ENCODE data around the gene DLEC1.

Gene DLEC1

DNA sequence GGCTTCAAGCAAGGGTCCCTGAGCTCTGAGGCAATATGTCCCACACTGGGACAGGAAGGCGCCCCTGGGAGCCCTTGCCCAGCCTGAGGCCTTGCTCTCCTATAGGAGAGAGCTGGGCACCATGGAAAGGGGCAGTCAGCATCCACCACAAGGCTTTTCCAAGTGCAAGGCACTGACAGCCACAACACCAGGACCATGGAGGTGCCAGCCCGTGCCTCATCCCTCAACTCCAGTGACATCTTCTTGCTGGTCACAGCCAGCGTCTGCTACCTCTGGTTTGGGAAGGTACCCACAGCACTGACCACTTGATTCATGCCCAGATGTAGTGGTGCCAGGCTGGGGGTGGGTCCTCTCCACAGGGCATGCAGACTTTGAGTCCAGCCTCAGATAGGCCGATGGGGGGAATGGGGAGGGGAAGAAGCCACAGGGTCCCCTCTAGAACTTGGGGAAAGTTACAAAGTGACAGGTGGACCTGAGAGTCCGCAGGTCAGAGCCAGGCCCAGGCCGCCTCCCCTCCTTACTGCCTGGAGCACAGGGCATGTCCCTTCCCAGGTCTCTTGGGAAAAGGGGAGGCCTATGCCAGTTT, 36.6 kb upstream of the DLEC1 start:
- no peak for DNase-seq (ENCODE audit: low spot score)

DNA sequence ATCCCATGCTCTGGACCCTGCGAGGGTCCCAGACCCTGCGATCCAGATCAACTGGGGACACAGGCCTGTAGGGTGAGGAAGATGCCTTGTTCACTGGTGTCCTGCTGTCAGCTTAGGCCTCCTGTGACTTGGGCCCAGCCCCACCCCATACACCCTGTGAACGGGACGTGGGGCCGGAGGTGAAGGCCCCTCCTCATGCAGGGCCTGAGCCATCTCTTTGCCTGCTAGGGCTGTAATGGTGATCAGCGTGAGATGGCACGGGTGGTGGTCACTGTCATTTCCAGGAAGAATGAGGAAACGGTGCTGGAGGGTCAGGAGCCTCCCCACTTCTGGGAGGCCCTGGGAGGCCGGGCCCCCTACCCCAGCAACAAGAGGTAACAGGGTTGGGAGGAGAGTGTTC, 36.1 kb upstream of the DLEC1 start:
- DNase-seq (ENCODE audit: low spot score) = no peak

DNA sequence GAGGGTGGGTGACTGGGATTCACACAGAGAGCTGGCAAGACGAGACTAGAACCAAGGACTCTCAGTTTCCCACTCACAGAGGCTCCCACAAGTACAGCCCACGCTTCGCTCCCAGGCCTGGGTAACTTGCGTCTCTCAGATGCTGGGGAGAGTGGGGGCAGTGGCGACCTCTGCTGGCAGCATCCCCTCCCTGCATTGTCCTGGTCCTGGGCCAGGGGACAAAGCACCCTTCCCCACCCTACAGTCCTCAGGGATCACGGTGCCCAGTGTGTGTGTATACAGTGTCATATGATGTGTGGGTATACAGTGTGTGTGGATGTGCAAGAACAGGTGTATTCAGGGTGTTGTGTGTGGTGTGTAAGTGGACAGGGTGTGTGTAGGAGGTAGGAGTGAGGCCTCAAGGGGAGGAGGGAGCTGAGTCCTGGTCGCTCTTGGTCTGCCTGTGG, 35.6 kb upstream of the DLEC1 start:
- peak; percentile 52 for DNase-seq (ENCODE audit: low spot score)

DNA sequence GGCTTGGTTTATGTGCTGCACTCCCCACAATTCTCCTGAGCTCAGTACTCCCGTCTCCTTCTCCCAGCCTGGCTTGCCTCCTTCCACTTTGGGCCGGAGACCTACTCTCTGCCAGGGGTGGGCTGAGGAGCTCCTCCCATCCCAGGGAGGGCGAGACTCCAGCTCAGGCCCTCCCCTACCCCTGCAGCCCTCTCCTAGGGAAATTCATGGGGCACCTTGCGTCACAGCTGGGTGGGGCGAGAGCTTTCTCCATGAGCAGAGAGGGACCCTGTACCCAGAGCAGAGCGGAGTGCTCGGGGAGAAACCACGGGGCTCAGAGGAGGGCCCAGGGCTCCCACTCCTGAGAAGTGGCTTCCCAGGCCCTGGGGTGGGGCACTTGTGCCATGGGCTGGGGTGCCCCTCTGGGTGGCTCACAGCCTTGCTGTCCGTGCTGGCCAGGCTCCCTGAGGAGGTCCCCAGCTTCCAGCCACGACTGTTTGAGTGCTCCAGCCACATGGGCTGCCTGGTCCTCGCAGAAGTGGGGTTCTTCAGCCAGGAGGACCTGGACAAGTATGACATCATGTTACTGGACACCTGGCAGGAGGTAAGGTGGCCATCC, 35.1 kb upstream of the DLEC1 start:
- no peak for DNase-seq (ENCODE audit: low spot score)

DNA sequence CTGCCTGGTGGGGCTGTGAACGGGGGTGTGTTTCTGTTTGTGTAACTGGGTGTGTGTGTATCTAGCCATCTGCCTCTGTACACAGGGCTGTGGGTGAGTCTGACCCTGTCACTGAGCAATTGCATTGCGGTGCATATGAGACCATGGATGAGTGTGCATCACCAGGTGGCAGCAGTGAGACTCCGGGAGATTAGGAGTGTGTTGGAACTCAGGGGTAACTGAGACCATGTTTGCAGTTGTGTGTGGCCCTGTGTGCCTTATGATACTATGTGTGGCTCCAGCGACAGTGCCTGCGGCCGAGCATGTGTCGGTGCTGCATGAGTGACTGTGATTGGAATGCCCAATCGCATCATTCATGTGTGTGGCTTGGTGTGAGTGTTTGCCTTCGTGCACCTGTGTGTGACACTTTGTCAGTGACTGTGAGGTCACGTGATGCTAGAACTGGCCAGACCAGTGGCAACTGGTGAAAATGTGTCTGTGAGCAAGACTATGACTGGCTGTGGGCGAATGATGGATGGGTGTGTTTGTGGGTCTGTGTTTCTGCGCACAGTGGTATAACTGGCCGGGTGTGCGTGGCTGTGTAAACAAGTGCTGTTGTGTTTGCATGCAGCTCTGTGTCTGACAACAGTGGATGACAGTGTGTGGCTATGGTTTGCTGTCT, 34.5 kb upstream of the DLEC1 start:
- peak; percentile 59 for DNase-seq (ENCODE audit: low spot score)

DNA sequence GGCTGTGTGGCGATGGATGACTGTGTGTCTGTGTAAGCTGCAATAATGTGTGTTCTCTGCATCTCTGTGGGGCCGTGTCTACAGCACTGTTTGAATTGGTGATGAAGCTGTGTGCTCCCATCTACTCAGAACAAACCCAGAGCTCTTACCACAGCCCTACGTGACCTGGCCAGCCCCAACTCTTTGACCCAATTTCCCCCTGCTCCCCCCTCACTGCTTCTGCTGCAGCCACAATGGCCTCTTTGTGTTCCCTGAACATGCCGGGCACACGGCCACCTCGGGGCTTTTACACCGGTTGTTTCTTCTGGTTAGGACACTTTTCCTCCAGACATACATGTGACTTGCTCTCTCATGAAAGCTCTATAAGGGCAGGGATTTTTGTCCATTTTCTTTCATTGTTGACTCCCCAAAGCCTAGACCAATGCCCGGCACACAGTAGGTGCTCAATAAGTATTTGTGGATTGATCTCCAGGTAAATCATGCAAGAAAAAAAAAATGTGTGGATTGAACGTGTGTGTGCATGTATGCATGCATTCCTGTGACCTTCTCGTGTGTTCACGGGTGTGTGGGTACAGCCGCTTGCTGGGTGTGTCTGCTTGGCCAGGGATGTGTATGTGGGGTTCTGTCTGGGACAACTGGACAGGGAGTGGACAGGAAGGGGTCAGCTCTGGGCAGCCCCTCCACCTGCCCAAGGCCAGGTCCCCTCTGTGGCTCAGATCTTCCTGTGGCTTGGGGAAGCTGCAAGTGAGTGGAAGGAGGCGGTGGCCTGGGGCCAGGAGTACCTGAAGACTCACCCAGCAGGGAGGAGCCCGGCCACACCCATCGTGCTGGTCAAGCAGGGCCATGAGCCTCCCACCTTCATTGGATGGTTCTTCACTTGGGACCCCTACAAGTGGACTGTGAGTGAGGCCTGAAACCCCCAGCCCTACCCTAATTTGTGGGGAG, 33.7 kb upstream of the DLEC1 start:
- DNase-seq (ENCODE audit: low spot score) = no peak

DNA sequence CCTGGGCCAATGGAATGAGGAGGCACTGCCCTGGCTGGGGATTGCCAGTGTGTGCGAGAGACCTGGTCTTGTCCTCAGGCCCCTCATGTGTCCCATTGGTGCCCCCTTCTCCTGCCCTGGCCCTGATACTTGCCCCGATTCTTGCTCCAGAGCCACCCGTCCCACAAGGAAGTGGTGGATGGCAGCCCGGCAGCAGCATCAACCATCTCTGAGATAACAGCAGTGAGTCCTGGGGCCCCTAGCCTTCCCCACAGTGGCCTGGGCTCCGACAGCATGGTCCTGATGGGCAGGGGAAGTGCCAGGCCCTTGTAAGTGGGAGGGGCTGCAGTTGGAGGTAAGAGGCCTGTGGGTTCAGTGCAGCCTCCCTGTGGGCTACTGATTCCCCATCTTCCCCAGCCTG, 33.0 kb upstream of the DLEC1 start:
- no peak for DNase-seq (ENCODE audit: low spot score)

DNA sequence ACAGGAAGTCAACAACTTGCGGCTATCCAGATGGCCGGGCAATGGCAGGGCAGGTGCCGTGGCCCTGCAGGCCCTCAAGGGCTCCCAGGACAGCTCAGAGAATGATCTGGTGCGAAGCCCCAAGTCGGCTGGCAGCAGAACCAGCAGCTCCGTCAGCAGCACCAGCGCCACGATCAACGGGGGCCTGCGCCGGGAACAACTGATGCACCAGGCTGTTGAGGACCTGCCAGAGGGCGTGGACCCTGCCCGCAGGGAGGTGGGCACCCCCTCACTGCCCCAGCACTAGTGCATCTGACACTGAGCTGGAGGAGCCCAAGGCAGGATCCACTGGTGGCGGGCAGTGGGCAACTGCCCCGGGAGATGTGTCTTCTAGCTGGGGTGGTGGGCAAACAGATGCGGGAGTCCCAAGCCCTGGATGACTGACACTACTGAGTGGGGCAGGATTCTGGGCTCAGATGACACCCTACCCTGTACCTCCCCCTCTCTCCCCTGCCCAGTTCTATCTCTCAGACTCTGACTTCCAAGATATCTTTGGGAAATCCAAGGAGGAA, 32.5 kb upstream of the DLEC1 start:
- no peak for DNase-seq (ENCODE audit: low spot score)

DNA sequence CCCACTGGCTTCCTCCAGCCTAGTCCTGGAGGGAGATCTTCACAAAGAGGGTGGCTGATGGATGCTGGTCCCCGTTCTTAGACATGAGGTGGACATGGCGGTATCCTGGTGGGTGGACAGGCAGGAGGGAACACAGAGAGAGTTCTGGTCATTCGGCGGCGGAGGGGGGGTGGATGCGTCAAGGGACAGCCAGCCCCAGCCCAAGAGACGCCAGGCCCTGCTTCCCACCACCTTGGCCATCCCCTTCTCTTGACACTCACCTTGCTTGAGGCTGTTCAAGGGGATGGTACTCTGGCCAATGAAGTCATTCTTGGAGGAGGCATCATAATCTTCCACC, 31.3 kb upstream of the DLEC1 start:
- no peak for DNase-seq (ENCODE audit: low spot score)

DNA sequence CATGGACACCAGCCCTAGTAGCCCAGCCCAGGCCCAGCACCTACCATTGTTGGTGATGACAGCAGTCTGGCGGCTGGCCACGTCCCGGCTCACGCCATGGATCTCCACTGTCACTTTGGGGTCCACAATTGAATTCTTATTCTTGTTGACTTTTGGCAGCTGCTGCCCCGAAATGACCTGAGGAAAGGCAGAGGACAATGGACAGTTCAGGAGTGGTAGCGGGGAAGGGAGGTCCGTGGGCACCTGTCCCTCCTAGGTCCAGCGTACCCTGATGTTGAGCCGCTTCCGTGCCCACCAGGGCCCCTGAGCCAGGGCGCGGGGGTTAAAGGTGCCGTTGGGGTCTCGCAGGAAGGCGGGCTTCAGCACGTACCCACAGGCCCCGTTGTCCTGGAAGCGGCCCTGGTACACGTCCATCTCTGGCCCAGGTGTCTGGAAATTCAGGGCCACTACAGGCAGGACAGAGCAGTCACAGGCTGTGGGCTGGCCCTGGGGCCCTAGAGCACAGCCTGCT, 30.8 kb upstream of the DLEC1 start:
- DNase-seq (ENCODE audit: low spot score) = no peak

DNA sequence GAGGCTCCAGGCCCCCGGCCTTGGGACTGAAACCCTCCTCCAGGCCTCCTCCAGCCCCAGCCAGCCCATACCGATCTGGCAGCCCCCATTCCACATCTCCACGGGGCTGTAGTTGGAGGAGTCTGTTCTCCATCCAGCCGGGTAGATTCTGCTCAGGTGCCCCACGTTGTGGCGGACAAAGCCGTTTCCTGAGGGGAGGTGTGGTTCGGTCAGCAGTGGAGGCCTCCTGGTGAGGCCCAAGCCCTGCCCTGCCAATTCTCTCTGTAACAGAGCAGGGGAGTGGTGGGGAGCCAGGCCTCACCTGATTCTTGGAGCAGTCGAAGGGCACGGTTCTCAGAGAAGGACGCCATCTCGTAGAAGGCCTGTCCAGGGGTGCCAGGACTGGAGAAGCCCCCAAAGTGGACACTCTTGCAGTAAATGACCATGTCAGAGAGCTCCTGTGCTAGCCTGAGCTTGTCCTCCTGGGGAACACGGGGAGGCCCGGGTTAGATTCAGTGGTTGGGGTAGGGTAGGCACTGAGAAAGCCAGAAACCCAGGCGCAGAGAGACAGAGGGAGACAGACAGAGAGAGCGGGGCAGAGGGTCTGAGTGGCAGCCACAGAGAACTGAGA, 29.9 kb upstream of the DLEC1 start:
- no peak for DNase-seq (ENCODE audit: low spot score)

DNA sequence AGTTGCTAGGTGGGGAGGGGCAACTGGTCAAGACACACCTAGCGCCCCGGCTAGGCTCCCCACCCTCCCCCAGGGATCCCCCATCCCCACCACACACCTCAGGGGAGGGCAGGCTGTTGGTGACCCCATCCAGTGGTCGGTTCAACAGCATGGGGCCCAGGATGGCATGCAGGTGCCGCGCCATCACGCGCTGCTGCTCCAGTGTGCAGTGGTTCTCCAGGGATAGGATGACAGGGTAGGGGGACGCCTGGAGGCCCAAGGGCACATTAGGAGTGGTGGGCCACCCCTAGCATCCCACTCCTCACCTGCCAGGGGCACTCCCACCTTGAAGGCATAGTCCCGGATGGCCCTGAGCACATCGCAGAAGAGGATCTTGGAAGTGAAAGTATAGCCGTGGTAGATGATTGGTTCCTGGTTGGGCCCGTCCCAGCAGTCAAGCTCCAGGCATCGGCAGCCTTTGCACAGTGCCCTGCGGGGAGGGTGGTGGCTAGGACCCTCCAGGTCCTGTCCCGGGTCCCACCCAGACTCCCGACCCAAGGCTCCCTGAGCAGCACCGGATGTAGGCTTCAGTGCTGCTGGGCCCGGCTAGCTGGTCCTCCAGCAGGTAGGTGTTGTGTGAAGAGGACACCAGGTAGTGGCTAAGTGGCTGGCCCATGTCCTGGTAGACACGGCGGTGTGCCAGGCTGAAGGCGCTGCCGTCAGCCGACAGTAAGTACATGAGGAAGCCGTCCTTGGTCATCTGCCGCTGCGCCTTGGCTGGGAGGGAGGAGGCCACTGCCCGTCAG, 29.0 kb upstream of the DLEC1 start:
- DNase-seq (ENCODE audit: low spot score) = no peak

DNA sequence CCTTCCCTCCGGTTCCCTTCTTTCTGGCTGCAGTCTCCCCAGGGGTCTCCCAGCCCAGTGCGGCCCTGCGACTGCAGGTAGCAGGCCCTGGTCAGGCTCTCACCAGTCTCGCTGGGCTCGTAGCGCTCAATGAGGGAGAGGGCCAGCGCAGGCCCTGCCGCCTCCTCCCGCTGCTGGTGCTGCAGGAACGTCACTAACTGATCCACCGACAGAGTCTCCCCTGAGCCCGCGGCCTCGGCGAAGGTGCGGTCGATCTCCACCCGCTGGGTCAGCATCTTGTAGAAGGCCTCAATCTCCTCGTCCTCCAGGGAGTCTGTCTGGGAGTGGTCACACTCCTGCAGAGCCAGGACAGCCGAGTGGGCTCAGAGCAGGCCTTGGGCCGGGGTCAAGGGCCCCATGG, 27.9 kb upstream of the DLEC1 start:
- no peak for DNase-seq (ENCODE audit: low spot score)

DNA sequence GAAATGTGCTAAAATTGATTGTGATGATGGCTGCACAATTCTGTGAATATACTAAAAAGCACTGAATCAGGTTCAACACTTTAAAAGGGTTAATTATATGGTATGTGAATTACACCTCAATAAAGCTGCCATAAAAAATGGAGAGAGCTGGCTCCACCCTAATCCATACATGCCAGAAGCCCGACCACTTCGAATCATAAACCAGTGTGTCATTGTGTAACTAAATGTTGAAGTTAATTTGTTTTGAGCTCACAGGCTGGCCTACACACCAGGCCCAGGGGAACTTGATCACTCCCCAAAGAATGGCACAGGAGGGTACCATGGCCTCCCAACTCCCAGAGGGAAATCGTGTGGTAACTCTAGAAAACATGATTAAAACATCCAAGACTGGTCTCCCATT, 23.5 kb upstream of the DLEC1 start:
- DNase-seq (ENCODE audit: low spot score) = no peak

DNA sequence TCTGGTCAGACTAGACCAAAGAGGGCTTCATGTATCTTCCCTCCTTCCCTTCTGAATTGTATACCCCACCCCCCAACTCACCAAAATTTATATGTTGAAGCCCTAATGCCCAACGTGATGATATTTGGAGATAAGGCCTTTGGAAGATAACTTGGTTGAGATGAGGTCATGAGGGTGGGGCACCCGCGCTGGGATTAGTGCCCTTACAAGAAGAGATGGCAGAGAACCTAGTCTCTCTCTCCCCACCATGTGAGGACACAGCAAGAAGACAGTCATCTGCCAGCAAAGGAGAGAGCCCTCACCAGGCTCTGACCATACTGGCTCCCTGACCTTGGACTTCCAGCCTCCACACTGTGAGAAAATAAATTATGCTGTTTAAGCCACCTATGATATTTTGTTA, 23.0 kb upstream of the DLEC1 start:
- DNase-seq (ENCODE audit: low spot score) = no peak

DNA sequence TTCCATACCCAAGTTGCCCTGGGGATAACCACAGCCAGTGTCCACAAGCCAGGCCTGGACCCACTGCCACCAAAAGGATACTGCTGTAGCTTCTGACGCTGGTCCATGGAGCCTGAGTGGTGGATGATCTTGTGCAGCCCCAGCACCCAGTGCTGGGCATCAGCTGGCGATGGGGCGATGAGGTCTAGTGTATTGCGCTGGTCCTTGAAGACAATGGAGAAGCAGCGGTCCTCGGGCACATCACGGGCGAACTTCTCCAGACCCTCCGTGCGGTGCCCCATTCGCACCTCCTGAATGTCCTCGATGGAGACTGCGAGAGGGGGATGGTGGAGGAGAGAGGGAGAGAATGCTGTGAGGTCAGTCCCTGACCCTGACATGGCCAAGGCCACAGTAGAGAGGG, 22.6 kb upstream of the DLEC1 start:
- no peak for DNase-seq (ENCODE audit: low spot score)

DNA sequence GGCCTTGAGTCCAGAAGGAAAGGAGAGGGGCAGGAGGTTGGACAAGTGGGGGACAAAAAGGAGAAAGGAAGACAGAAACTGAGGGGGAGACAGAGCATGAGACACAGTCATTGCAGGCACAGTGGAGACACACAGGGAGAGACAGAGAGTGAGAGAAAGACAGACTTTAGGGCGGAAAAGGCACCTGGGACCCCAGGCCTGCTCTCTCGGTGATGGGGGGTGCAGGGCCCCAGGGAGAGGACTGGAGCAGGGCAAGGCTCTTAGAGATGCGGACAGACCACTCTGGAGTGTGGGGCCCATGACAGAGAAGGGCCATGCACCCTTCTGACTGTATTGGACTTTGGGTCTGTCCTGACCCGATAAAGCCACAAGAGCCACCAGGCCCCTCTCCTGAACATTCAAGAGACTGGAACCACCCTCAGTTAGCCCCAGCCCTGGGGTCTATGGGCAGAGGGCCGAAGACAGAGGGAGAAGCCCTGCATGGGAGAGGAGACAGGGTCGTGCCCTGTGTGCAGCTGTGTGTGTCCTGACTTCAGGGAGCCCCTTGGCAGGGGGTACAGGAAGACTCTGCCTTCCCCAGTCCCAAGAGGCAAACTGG, 22.1 kb upstream of the DLEC1 start:
- no peak for DNase-seq (ENCODE audit: low spot score)

DNA sequence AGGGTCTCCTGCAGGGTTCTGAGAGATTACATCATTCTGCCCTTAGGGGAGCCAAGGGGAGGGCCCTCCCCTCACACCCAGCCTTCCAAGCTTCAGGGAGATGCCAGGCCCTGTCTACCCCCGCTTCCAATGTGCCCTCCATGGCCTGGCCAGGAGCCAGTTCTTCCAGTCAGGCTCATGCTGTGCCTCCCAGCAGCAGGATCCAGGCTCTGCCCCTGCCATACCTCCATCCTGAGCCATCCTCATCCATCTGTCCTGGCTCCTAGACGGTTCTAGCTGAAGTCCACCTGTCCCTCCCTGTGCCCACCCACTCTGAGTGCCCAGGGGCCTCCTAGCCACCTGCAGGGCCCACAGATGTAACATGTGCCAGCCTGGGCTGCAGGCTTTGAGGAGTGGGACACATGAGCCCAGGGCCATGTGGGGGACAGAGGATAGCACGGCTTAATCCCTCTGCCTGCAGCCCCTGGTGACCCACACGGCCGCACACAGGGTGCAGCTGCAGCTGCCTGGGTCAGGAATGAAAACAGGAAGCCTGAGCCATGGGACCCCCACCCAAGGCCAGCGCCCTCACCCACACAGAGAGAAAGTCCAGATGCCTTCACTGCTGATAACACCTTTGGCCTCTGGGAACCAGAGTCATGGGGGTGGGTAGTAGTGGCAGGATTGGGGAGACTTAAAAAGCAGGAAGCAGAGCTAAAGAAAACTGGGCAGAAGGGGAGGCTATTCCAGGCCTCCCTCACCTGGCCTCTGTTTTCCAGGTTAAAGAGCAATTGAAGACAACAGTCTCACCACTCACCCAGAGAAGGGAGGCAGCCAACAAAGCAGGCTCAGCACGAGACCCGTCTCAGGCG, 21.3 kb upstream of the DLEC1 start:
- DNase-seq (ENCODE audit: low spot score) = no peak
